Astrocyte (in vitro differentiated cells and primary cell): ENCODE data around the gene KCNN2. TPM values are rescaled to one million over a fixed set of nuclear protein-coding genes. Genes with fewer than 3 reads are reported as not detected.

Experiments used
- DNase-seq: peaks from one replicate; pipeline ENCODE4 v3.0.0-alpha.2; 2010; ENCODE audit warnings: low read depth
- FAIRE-seq: peaks from 2 replicates; lab custom pipeline; 2011; peaks lifted over from hg19 to GRCh38; lab: Jason Lieb, UNC
- H2AFZ ChIP-seq: 2 replicates; pipeline ENCODE4 v1.6.0; 2012; ENCODE audit warnings: low read depth, low read length, inconsistent platforms
- H3K27ac ChIP-seq: 2 replicates; pipeline ENCODE4 v1.5.1; 2011; ENCODE audit warnings: low read depth, low read length, inconsistent platforms
- H3K27me3 ChIP-seq: 2 replicates; pipeline ENCODE4 v1.6.0; 2011; ENCODE audit warnings: low read length, inconsistent platforms; ENCODE audit not compliant: insufficient read depth
- H3K36me3 ChIP-seq: 2 replicates; pipeline ENCODE4 v1.5.1; 2011; ENCODE audit warnings: low read length, inconsistent platforms; ENCODE audit not compliant: insufficient read depth
- H3K4me1 ChIP-seq: 2 replicates; pipeline ENCODE4 v1.5.1; 2011; ENCODE audit warnings: low read length, inconsistent platforms; ENCODE audit not compliant: insufficient read depth
- H3K4me2 ChIP-seq: 2 replicates; pipeline ENCODE4 v1.6.0; 2012; ENCODE audit warnings: low read length, inconsistent platforms
- H3K4me3 ChIP-seq: 2 replicates; pipeline ENCODE4 v1.5.1; 2011; ENCODE audit warnings: low read depth, mild to moderate bottlenecking, low read length, inconsistent platforms; ENCODE audit not compliant: insufficient read depth
- H3K79me2 ChIP-seq: 2 replicates; pipeline ENCODE4 v1.6.0; 2012; ENCODE audit warnings: mild to moderate bottlenecking, low read length, inconsistent platforms; ENCODE audit not compliant: insufficient read depth
- H3K9ac ChIP-seq: 2 replicates; pipeline ENCODE4 v1.6.0; 2012; ENCODE audit warnings: mild to moderate bottlenecking, low read length, inconsistent platforms
- H3K9me3 ChIP-seq: 2 replicates; pipeline ENCODE4 v1.5.1; 2012; ENCODE audit warnings: low read depth, mild to moderate bottlenecking, low read length, inconsistent platforms; ENCODE audit not compliant: insufficient read depth
- H4K20me1 ChIP-seq: 2 replicates; pipeline ENCODE4 v1.6.0; 2012; ENCODE audit warnings: low read length, inconsistent platforms; ENCODE audit not compliant: insufficient read depth
- H3K27ac Mint-ChIP-seq: one replicate; pipeline ENCODE4 v1.8.0; 2021; ENCODE audit warnings: mild to moderate bottlenecking, mixed read lengths; ENCODE audit not compliant: unreplicated experiment
- H3K27me3 Mint-ChIP-seq: one replicate; pipeline ENCODE4 v1.8.0; 2021; ENCODE audit warnings: low read depth, mixed read lengths; ENCODE audit not compliant: unreplicated experiment
- H3K36me3 Mint-ChIP-seq: one replicate; pipeline ENCODE4 v1.8.0; 2021; ENCODE audit warnings: low read depth, mixed read lengths; ENCODE audit not compliant: unreplicated experiment
- H3K4me1 Mint-ChIP-seq: one replicate; pipeline ENCODE4 v1.8.0; 2021; ENCODE audit warnings: low read depth, mixed read lengths; ENCODE audit not compliant: unreplicated experiment
- H3K4me3 Mint-ChIP-seq: one replicate; pipeline ENCODE4 v1.8.0; 2021; ENCODE audit warnings: mild to moderate bottlenecking, moderate library complexity, mixed read lengths; ENCODE audit not compliant: unreplicated experiment
- H3K9me3 Mint-ChIP-seq: one replicate; pipeline ENCODE4 v1.8.0; 2021; ENCODE audit warnings: mild to moderate bottlenecking, mixed read lengths; ENCODE audit not compliant: unreplicated experiment
- EZH2 ChIP-seq: IDR thresholded peaks from 2 replicates; pipeline ENCODE4 v1.6.1; 2012; ENCODE audit warnings: mild to moderate bottlenecking, low read length, inconsistent platforms; ENCODE audit not compliant: insufficient read depth
- total RNA-seq: library from RNA; stranded (reverse); gene quantifications from 2 replicates; pipeline ENCODE4 v1.2.1, GENCODE V29; 2021
- TF ChIP-seq, protein P1 (sequence below): IDR thresholded peaks from 2 replicates; pipeline ENCODE4 v1.5.1; 2011; ENCODE audit warnings: low read depth, mild to moderate bottlenecking, inconsistent platforms, low read length, moderate library complexity; ENCODE audit not compliant: insufficient read depth

The KCNN2 gene
- total RNA-seq, 1 donor from 2014 or later, result 0.32 TPM

DNA sequence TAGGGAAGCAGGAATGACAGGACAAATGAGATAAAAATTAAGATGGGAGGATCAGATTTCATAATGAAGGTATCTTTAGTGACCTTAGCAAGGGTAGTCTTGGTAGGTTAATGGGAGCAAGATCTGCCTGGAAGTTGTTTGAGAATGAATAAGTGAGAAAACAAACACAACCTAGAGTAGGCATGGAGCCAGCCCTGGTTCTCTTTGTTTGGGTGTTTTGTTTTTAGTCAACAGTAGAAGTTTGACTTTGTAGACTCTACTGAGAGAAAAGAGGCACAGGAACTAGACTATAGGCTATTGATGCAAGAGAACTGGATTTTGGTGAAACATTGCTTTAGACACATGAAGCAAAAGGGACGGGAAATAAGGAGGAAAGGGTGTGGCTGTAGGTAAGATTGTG lies 40.3 kb downstream of the KCNN2 start:
- Mint-ChIP-seq H3K9me3 (peaks cover 4% of the 10 kb centered on the region), H3K4me3 (no peak overlapping the region), H3K4me1 (no peaks in the 10 kb centered on the region), H3K36me3 (no peaks in the 10 kb centered on the region), H3K27me3 (no peaks in the 10 kb centered on the region), H3K27ac (no peak overlapping the region)
- FAIRE-seq (no peak), DNase-seq (no peak)
- H3K4me3 ChIP-seq, result no peak overlapping the region
- H3K79me2 ChIP-seq, result no peaks in the 10 kb centered on the region
- H3K27me3 ChIP-seq, result no peaks in the 10 kb centered on the region
- H3K27ac ChIP-seq, result no peak overlapping the region
- H3K9me3 ChIP-seq, result no peaks in the 10 kb centered on the region
- H3K4me1 ChIP-seq, result no peaks in the 10 kb centered on the region
- no peaks in the 10 kb centered on the region for H3K36me3 ChIP-seq
- TF ChIP-seq EZH2, result no peak
- TF ChIP-seq, protein P1, sequence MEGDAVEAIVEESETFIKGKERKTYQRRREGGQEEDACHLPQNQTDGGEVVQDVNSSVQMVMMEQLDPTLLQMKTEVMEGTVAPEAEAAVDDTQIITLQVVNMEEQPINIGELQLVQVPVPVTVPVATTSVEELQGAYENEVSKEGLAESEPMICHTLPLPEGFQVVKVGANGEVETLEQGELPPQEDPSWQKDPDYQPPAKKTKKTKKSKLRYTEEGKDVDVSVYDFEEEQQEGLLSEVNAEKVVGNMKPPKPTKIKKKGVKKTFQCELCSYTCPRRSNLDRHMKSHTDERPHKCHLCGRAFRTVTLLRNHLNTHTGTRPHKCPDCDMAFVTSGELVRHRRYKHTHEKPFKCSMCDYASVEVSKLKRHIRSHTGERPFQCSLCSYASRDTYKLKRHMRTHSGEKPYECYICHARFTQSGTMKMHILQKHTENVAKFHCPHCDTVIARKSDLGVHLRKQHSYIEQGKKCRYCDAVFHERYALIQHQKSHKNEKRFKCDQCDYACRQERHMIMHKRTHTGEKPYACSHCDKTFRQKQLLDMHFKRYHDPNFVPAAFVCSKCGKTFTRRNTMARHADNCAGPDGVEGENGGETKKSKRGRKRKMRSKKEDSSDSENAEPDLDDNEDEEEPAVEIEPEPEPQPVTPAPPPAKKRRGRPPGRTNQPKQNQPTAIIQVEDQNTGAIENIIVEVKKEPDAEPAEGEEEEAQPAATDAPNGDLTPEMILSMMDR, result no peak
- H3K4me2 ChIP-seq, result no peak overlapping the region
- H4K20me1 ChIP-seq, result no peaks in the 10 kb centered on the region
- no peak overlapping the region for H2AFZ ChIP-seq
- no peak overlapping the region for H3K9ac ChIP-seq

DNA sequence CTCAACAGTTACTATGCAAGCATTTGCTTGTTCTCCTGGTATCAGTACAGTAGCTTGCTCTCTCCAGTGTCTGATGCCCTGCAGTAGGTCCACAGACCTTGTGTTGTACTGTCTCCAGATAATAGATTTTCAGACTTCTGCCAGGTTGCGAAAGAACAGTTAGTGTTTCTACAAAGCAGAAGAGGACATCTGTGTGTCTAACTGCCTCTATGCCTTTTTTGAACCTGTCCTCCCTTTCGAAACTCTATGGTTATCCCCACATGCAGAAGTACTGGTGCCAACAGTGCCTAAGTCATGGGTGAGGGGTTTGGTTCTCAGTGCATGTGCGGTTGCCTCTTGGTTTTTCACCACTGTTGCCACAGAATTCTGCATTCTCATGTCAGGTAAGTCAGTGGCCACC lies 45.9 kb downstream of the KCNN2 start:
- Mint-ChIP-seq H3K9me3 (no peaks in the 10 kb centered on the region), H3K27ac (no peak overlapping the region), H3K27me3 (no peaks in the 10 kb centered on the region), H3K4me3 (no peak overlapping the region), H3K36me3 (no peaks in the 10 kb centered on the region), H3K4me1 (peaks cover 6% of the 10 kb centered on the region)
- no peak overlapping the region for H3K4me2 ChIP-seq
- H3K27me3 ChIP-seq, result no peaks in the 10 kb centered on the region
- no peak overlapping the region for H3K27ac ChIP-seq
- FAIRE-seq (no peak), DNase-seq (no peak)
- H3K79me2 ChIP-seq, result no peaks in the 10 kb centered on the region
- H3K9ac ChIP-seq, result no peak overlapping the region
- no peaks in the 10 kb centered on the region for H3K36me3 ChIP-seq
- H3K4me3 ChIP-seq, result no peak overlapping the region
- no peak overlapping the region for H2AFZ ChIP-seq
- H3K4me1 ChIP-seq, result peaks cover 2% of the 10 kb centered on the region
- TF ChIP-seq EZH2, result no peak
- TF ChIP-seq, protein P1, result no peak
- H3K9me3 ChIP-seq, result no peaks in the 10 kb centered on the region
- H4K20me1 ChIP-seq, result no peaks in the 10 kb centered on the region

GRCh38 chr5:114408847-114409246 lies 47.0 kb downstream of the KCNN2 start:
- no peak for FAIRE-seq
- H3K9me3 ChIP-seq, result no peaks in the 10 kb centered on the region

More at GRCh38 chr5:114408847-114409246, 47.0 kb downstream of the KCNN2 start:
- no peaks in the 10 kb centered on the region for H3K27me3 ChIP-seq
- no peaks in the 10 kb centered on the region for H3K79me2 ChIP-seq
- no peak overlapping the region for H3K27ac Mint-ChIP-seq
- TF ChIP-seq EZH2, result no peak
- TF ChIP-seq, protein P1, result no peak
- H2AFZ ChIP-seq, result no peak overlapping the region
- no peak overlapping the region for H3K4me2 ChIP-seq
- H3K4me1 Mint-ChIP-seq, result peaks cover 10% of the 10 kb centered on the region
- H3K27ac ChIP-seq, result no peak overlapping the region
- H3K4me3 Mint-ChIP-seq, result no peak overlapping the region
- no peak for DNase-seq
- H3K27me3 Mint-ChIP-seq, result no peaks in the 10 kb centered on the region
- no peaks in the 10 kb centered on the region for H4K20me1 ChIP-seq
- no peaks in the 10 kb centered on the region for H3K9me3 Mint-ChIP-seq
- peaks cover 2% of the 10 kb centered on the region for H3K4me1 ChIP-seq
- H3K36me3 Mint-ChIP-seq, result no peaks in the 10 kb centered on the region
- H3K36me3 ChIP-seq, result no peaks in the 10 kb centered on the region
- H3K9ac ChIP-seq, result no peak overlapping the region
- no peak overlapping the region for H3K4me3 ChIP-seq
